Natural killer cell (primary cell): ENCODE measurements around the gene FILIP1L. TPM values are rescaled to one million over a fixed set of nuclear protein-coding genes. Genes with fewer than 3 reads are reported as not detected.

Experiments
- ATAC-seq, 3 donors: fragments of 150-1000 bp in 2 of 3; fragments of 200-7000 bp in 1 of 3; cut with Tn5 transposase; 1 replicate in 1 of 3; 2 replicates in 2 of 3; pipeline ENCODE4 v1.10.0; 2021; ENCODE audit warnings: mild to moderate bottlenecking in 2 of 3, moderate library complexity in 2 of 3
- DNase-seq, 2 donors: peaks; one replicate each; pipeline versions ENCODE4 v3.0.0 to v3.0.0-alpha.2; 2013 to 2021; ENCODE audit warnings: mixed read lengths in 1 of 2
- H3K27ac ChIP-seq: one replicate; pipeline ENCODE4 v1.5.1; 2013; ENCODE audit warnings: mild to moderate bottlenecking, low read length
- H3K27me3 ChIP-seq: one replicate; pipeline ENCODE4 v1.6.1; 2013; ENCODE audit warnings: low read length; ENCODE audit not compliant: control insufficient read depth, insufficient read depth
- H3K36me3 ChIP-seq: one replicate; pipeline ENCODE4 v1.6.1; 2013; ENCODE audit warnings: low read length; ENCODE audit not compliant: control insufficient read depth, insufficient read depth
- H3K4me1 ChIP-seq: one replicate; pipeline ENCODE4 v1.6.1; 2013; ENCODE audit warnings: low read length; ENCODE audit not compliant: control insufficient read depth, insufficient read depth
- H3K4me3 ChIP-seq: one replicate; pipeline ENCODE4 v1.5.1; 2013; ENCODE audit warnings: low read length
- H3K9me3 ChIP-seq: one replicate; pipeline ENCODE4 v1.6.1; 2013; ENCODE audit warnings: low read length; ENCODE audit not compliant: control insufficient read depth, insufficient read depth
- H3K27ac Mint-ChIP-seq, 2 donors: one replicate each; pipeline ENCODE4 v1.8.0; 2022; ENCODE audit warnings: mild to moderate bottlenecking in 2 of 2, mixed read lengths in 2 of 2, moderate library complexity in 1 of 2
- H3K27me3 Mint-ChIP-seq, 2 donors: one replicate each; pipeline ENCODE4 v1.8.0; 2022; ENCODE audit warnings: low read depth in 2 of 2, mixed read lengths in 2 of 2
- H3K36me3 Mint-ChIP-seq: one replicate; pipeline ENCODE4 v1.8.0; 2022; ENCODE audit warnings: mixed read lengths
- H3K4me1 Mint-ChIP-seq, 2 donors: one replicate each; pipeline ENCODE4 v1.8.0; 2022; ENCODE audit warnings: mixed read lengths in 2 of 2
- H3K4me3 Mint-ChIP-seq: one replicate; pipeline ENCODE4 v1.8.0; 2022; ENCODE audit warnings: mild to moderate bottlenecking, moderate library complexity, mixed read lengths
- H3K9me3 Mint-ChIP-seq, 2 donors: one replicate each; pipeline ENCODE4 v1.8.0; 2022; ENCODE audit warnings: mixed read lengths in 2 of 2
- CTCF ChIP-seq: fragments of 200-600 bp; IDR thresholded peaks from one replicate; pipeline ENCODE4 v1.8.0; 2022; ENCODE audit warnings: antibody characterized with exemption
- WGBS: methylation state at CpG from one replicate; pipeline ENCODE4 v1.1.7; 2013; ENCODE audit warnings: missing lambda C conversion rate; ENCODE audit not compliant: insufficient coverage; 5-methylcytosine and 5-hydroxymethylcytosine counted together
- intact Hi-C: fragments of 100-400 bp; cut with micrococcal nuclease; formaldehyde crosslinking; loops from one replicate; pipeline ENCODE4 v1.14.2; 2022
- total RNA-seq, 4 donors: library from RNA; stranded (reverse); fragments of 120-200 nt in 1 of 4; gene quantifications; one replicate each; pipeline versions ENCODE4 v1.2.3 to v1.2.4, GENCODE V29; 2013 to 2022

FILIP1L gene
- total RNA-seq, 3 donors from 2014 or later (not counting 1 experiment from before 2014, with no cell fraction given): 0.12 TPM; not detected in 2

- H3K36me3 ChIP-seq: no peaks in the 10 kb centered on the region
- Mint-ChIP-seq H3K36me3 (peaks cover 16% of the 10 kb centered on the region), H3K9me3 (peaks cover 8 to 9% of the 10 kb centered on the region in 2 donors), H3K27ac (no peak overlapping the region), H3K27me3 (no peaks in the 10 kb centered on the region), H3K4me3 (no peak overlapping the region), H3K4me1 (no peaks in the 10 kb centered on the region)
- no peak for ATAC-seq
- H3K4me1 ChIP-seq: no peaks in the 10 kb centered on the region
- no peaks in the 10 kb centered on the region for H3K27me3 ChIP-seq
- no peak for DNase-seq
- intact Hi-C loops: no loop called here
- no peak for TF ChIP-seq CTCF
- 89% methylated on average over 3 of the region's 4 CpGs for WGBS
- H3K4me3 ChIP-seq: no peak overlapping the region
- H3K27ac ChIP-seq: no peak overlapping the region
- H3K9me3 ChIP-seq: peaks cover 5% of the 10 kb centered on the region
Observed at GRCh38 chr3:100159331-100160153, 45.2 kb upstream of the FILIP1L start.

- H3K9me3 Mint-ChIP-seq: peaks cover 8 to 9% of the 10 kb centered on the region in 2 donors
- H3K27ac ChIP-seq: no peak overlapping the region
- H3K27me3 ChIP-seq: no peaks in the 10 kb centered on the region
Observed at GRCh38 chr3:100158918-100159330, 44.6 kb upstream of the FILIP1L start.

GRCh38 chr3:100157685-100158084 is 43.4 kb upstream of the FILIP1L start:
- Mint-ChIP-seq H3K9me3 (peaks cover 8 to 9% of the 10 kb centered on the region in 2 donors), H3K4me1 (no peaks in the 10 kb centered on the region), H3K36me3 (peaks cover 16% of the 10 kb centered on the region), H3K4me3 (no peak overlapping the region), H3K27me3 (no peaks in the 10 kb centered on the region), H3K27ac (no peak overlapping the region)
- intact Hi-C loops: no loop called here
- no peak overlapping the region for H3K27ac ChIP-seq
- 96% methylated on average over 2 of the region's 2 CpGs for WGBS
- no peak for DNase-seq
- no peak for ATAC-seq
- no peaks in the 10 kb centered on the region for H3K27me3 ChIP-seq
- H3K9me3 ChIP-seq: peaks cover 5% of the 10 kb centered on the region
- no peaks in the 10 kb centered on the region for H3K36me3 ChIP-seq
- TF ChIP-seq CTCF: no peak
- no peaks in the 10 kb centered on the region for H3K4me1 ChIP-seq
- no peak overlapping the region for H3K4me3 ChIP-seq

More at GRCh38 chr3:100158918-100159330, 44.6 kb upstream of the FILIP1L start:
- intact Hi-C loops: no loop called here
- no peak overlapping the region for H3K27ac Mint-ChIP-seq
- peaks cover 5% of the 10 kb centered on the region for H3K9me3 ChIP-seq
- TF ChIP-seq CTCF: no peak
- no peak overlapping the region for H3K4me3 Mint-ChIP-seq
- DNase-seq: no peak
- no peaks in the 10 kb centered on the region for H3K27me3 Mint-ChIP-seq
- H3K36me3 Mint-ChIP-seq: peaks cover 16% of the 10 kb centered on the region
- H3K36me3 ChIP-seq: no peaks in the 10 kb centered on the region
- no peaks in the 10 kb centered on the region for H3K4me1 Mint-ChIP-seq
- 93% methylated on average over 2 of the region's 2 CpGs for WGBS
- no peak for ATAC-seq
- H3K4me1 ChIP-seq: no peaks in the 10 kb centered on the region
- no peak overlapping the region for H3K4me3 ChIP-seq

GRCh38 chr3:100155590-100155989 is 41.3 kb upstream of the FILIP1L start:
- H3K36me3 Mint-ChIP-seq: peaks cover 16% of the 10 kb centered on the region
- Histone ChIP-seq H3K27ac (no peak overlapping the region), H3K36me3 (no peaks in the 10 kb centered on the region), H3K9me3 (peaks cover 5% of the 10 kb centered on the region), H3K4me3 (no peak overlapping the region), H3K4me1 (no peaks in the 10 kb centered on the region), H3K27me3 (no peaks in the 10 kb centered on the region)
- ATAC-seq (no peak), DNase-seq (no peak)
- peaks cover 8 to 9% of the 10 kb centered on the region in 2 donors for H3K9me3 Mint-ChIP-seq
- H3K4me1 Mint-ChIP-seq: no peaks in the 10 kb centered on the region
- no peaks in the 10 kb centered on the region for H3K27me3 Mint-ChIP-seq
- no peak overlapping the region for H3K27ac Mint-ChIP-seq
- intact Hi-C loops: no loop called here
- no peak overlapping the region for H3K4me3 Mint-ChIP-seq
- no peak for TF ChIP-seq CTCF
